ENCODE measurements around the gene IQSEC3. TPM values are rescaled to one million over a fixed set of nuclear protein-coding genes. Genes with fewer than 3 reads are reported as not detected.

IQSEC3 gene
- total and polyA plus RNA-seq, 2 of the 13 experiments (the other 11 are each of a cell fraction or from before 2014, with no cell fraction given) = not detected

DNA sequence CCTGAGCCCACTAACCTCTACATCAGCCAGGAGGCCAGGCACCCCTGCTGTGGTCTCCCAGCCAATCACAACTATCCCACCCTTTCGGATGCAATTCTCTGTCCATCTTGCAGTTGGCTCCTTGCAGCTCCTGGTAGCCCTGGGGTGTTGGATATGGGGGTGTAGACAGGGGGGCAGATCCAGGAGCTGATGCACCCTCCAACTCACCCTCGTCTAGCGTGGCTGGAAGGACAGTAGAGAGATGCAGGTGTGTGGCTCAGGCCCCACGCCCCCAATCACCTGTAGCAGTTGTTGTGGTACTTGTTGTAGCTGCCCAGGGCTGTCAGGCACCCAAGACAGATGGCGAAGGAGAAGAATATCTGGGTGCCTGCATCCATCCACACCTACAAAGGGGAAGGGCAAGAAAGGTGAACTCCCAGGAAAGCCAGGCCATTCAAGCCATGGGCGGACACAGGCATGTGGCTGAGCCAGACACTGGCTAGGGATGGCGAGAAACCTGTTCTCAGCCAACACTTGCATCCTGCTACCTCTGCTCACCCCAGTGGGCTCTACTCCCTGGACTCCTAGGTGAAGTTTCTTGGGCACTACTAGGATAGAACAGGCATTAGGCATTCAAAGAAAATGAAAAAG lies 160.8 kb downstream of the IQSEC3 start:
- intact Hi-C loops (cut with micrococcal nuclease; ENCODE audit: unreplicated experiment) = no loop called here
- H3K9me3 ChIP-seq (ENCODE audit: low read length) = no peaks in the 10 kb centered on the region
- CTCF ChIA-PET (ENCODE audit: low intra/inter-chr PET ratio, low total read pairs) = no interaction called here
- peaks cover 3 to 6% of the 10 kb centered on the region in 2 experiments; a peak in 3 of 5 replicates for H3K27me3 ChIP-seq (ENCODE audit: control insufficient read depth in 1 of 2, insufficient read depth in 2 of 2, low read length in 2 of 2)
- H3K79me2 ChIP-seq (ENCODE audit: insufficient read depth, low read length) = no peaks in the 10 kb centered on the region
- H3K4me2 ChIP-seq (ENCODE audit: low read depth, low read length) = no peak overlapping the region
- H3K36me3 ChIP-seq (replicated peaks in 1 of 2; ENCODE audit: control insufficient read depth in 1 of 2, insufficient read depth in 2 of 2, low read length in 2 of 2) = no peaks in the 10 kb centered on the region
- H2AFZ ChIP-seq (ENCODE audit: low read length) = no peak overlapping the region
- peaks cover 16% of the 10 kb centered on the region for H3K4me1 ChIP-seq (ENCODE audit: insufficient read depth, low read length)
- in situ Hi-C loops (cut with HindIII; ENCODE audit: extremely low pct_ligation_motif_present, low pct_unique_long_range_greater_than_20kb) = no loop called here
- DNase-seq (ENCODE audit: low spot score) = no peak
- TF ChIP-seq ZNF230 (CRISPR knock-in tag; IDR thresholded peaks at IDR 0.05) (no peak), HOXA5 (CRISPR knock-in tag; IDR thresholded peaks at IDR 0.05) (no peak), ZNF878 (CRISPR knock-in tag; IDR thresholded peaks at IDR 0.05) (no peak), HNRNPLL (IDR thresholded peaks at IDR 0.05; ENCODE audit: low read depth, low read length, poor library complexity, severe bottlenecking) (no peak), PHF8 (CRISPR knock-in tag; IDR thresholded peaks at IDR 0.05) (no peak), ZNF432 (CRISPR knock-in tag; IDR thresholded peaks at IDR 0.05; ENCODE audit: borderline replicate concordance) (no peak), ZNF460 (CRISPR knock-in tag; IDR thresholded peaks at IDR 0.05; ENCODE audit: borderline replicate concordance) (no peak), SOX5 (CRISPR knock-in tag; IDR thresholded peaks at IDR 0.05; ENCODE audit: borderline replicate concordance) (no peak), ZNF816 (CRISPR knock-in tag; IDR thresholded peaks at IDR 0.05; ENCODE audit: borderline replicate concordance) (no peak), ZSCAN22 (CRISPR knock-in tag; IDR thresholded peaks at IDR 0.05) (no peak), BHLHE40 (IDR thresholded peaks at IDR 0.05; ENCODE audit: low read length) (no peak)
- TF ChIP-seq, protein P1, sequence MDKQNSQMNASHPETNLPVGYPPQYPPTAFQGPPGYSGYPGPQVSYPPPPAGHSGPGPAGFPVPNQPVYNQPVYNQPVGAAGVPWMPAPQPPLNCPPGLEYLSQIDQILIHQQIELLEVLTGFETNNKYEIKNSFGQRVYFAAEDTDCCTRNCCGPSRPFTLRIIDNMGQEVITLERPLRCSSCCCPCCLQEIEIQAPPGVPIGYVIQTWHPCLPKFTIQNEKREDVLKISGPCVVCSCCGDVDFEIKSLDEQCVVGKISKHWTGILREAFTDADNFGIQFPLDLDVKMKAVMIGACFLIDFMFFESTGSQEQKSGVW (CRISPR knock-in tag; IDR thresholded peaks at IDR 0.05; ENCODE audit: borderline replicate concordance) = no peak
- TF ChIP-seq, protein P2, sequence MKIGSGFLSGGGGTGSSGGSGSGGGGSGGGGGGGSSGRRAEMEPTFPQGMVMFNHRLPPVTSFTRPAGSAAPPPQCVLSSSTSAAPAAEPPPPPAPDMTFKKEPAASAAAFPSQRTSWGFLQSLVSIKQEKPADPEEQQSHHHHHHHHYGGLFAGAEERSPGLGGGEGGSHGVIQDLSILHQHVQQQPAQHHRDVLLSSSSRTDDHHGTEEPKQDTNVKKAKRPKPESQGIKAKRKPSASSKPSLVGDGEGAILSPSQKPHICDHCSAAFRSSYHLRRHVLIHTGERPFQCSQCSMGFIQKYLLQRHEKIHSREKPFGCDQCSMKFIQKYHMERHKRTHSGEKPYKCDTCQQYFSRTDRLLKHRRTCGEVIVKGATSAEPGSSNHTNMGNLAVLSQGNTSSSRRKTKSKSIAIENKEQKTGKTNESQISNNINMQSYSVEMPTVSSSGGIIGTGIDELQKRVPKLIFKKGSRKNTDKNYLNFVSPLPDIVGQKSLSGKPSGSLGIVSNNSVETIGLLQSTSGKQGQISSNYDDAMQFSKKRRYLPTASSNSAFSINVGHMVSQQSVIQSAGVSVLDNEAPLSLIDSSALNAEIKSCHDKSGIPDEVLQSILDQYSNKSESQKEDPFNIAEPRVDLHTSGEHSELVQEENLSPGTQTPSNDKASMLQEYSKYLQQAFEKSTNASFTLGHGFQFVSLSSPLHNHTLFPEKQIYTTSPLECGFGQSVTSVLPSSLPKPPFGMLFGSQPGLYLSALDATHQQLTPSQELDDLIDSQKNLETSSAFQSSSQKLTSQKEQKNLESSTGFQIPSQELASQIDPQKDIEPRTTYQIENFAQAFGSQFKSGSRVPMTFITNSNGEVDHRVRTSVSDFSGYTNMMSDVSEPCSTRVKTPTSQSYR (CRISPR knock-in tag; IDR thresholded peaks at IDR 0.05; ENCODE audit: borderline replicate concordance) = no peak
- TF ChIP-seq, protein P3, sequence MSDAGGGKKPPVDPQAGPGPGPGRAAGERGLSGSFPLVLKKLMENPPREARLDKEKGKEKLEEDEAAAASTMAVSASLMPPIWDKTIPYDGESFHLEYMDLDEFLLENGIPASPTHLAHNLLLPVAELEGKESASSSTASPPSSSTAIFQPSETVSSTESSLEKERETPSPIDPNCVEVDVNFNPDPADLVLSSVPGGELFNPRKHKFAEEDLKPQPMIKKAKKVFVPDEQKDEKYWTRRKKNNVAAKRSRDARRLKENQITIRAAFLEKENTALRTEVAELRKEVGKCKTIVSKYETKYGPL (CRISPR knock-in tag; IDR thresholded peaks at IDR 0.05) = no peak
- no peak overlapping the region for H3K27ac ChIP-seq (ENCODE audit: extremely low read length, insufficient read depth, low read length)
- FAIRE-seq = no peak
- WGBS (ENCODE audit: low lambda C conversion rate) = 51% methylated on average over 7 of the region's 7 CpGs
- H4K20me1 ChIP-seq (ENCODE audit: insufficient read depth, low read length) = no peaks in the 10 kb centered on the region
- H3K9ac ChIP-seq (ENCODE audit: insufficient read depth, low read depth, low read length) = no peak overlapping the region
- H3K4me3 ChIP-seq (replicated peaks in 1 of 3; ENCODE audit: insufficient read depth in 1 of 3, low read depth in 2 of 3, low read length in 3 of 3) = no peak overlapping the region
- POLR2A ChIA-PET = no interaction called here
- ATAC-seq = no peak
- no TSS peak for BruUV-seq (replicated peaks)
